Liver (tissue), 9 donors: ENCODE data around the gene PABPC1L. TPM values are rescaled to one million over a fixed set of nuclear protein-coding genes. Genes with fewer than 3 reads are reported as not detected.

Experiments used
- DNase-seq: peaks from one replicate; pipeline ENCODE4 v3.0.0-alpha.2; 2017; ENCODE audit warnings: low spot score
- H3K27ac ChIP-seq, 2 donors: one replicate each; pipeline ENCODE4 v1.7.0; 2013; ENCODE audit warnings: inconsistent platforms in 2 of 2, low read length in 2 of 2, control low read depth in 1 of 2, low read depth in 1 of 2, mild to moderate bottlenecking in 1 of 2
- H3K27me3 ChIP-seq, 4 donors: one replicate each; pipeline versions ENCODE4 v1.6.1 to v1.7.0; 2013; ENCODE audit warnings: low read length in 3 of 4, inconsistent platforms in 1 of 4, mild to moderate bottlenecking in 1 of 4, moderate library complexity in 1 of 4; ENCODE audit not compliant: control insufficient read depth in 4 of 4, insufficient read depth in 4 of 4
- H3K36me3 ChIP-seq, 4 donors: one replicate each; pipeline versions ENCODE4 v1.6.1 to v1.7.0; 2013; ENCODE audit warnings: low read length in 3 of 4, mild to moderate bottlenecking in 3 of 4, low read depth in 1 of 4, moderate library complexity in 1 of 4; ENCODE audit not compliant: control insufficient read depth in 4 of 4, insufficient read depth in 3 of 4
- H3K4me1 ChIP-seq, 4 donors: one replicate each; pipeline versions ENCODE4 v1.6.1 to v1.7.0; 2013; ENCODE audit warnings: low read length in 3 of 4, mild to moderate bottlenecking in 3 of 4, moderate library complexity in 1 of 4; ENCODE audit not compliant: control insufficient read depth in 4 of 4, insufficient read depth in 4 of 4
- H3K4me3 ChIP-seq, 3 donors: one replicate each; pipeline versions ENCODE4 v1.6.1 to v1.7.0; 2013; ENCODE audit warnings: low read length in 3 of 3, control low read depth in 1 of 3, low read depth in 1 of 3, mild to moderate bottlenecking in 1 of 3
- H3K9ac ChIP-seq, 2 donors: one replicate each; pipeline ENCODE4 v1.7.0; 2013; ENCODE audit warnings: low read length in 2 of 2, mild to moderate bottlenecking in 2 of 2, moderate library complexity in 2 of 2, control low read depth in 1 of 2, low read depth in 1 of 2
- H3K9me3 ChIP-seq, 4 donors: one replicate each; pipeline versions ENCODE4 v1.6.1 to v1.7.0; 2013; ENCODE audit warnings: low read length in 3 of 4; ENCODE audit not compliant: control insufficient read depth in 4 of 4
- EGR1 ChIP-seq, 2 donors: IDR thresholded peaks; 2 replicates each; pipeline ENCODE4 v1.6.1; 2016 to 2018; ENCODE audit warnings: antibody characterized with exemption in 2 of 2, low read depth in 2 of 2
- FOXA1 ChIP-seq: IDR thresholded peaks from 2 replicates; pipeline ENCODE4 v1.6.1; 2016; ENCODE audit warnings: antibody characterized with exemption
- FOXA2 ChIP-seq: IDR thresholded peaks from 2 replicates; pipeline ENCODE4 v1.6.1; 2016; ENCODE audit warnings: antibody characterized with exemption
- GABPA ChIP-seq, 2 donors: IDR thresholded peaks in 1 of 2; conservative IDR thresholded peaks in 1 of 2; 2 replicates each; pipeline ENCODE4 v1.6.1; 2016; ENCODE audit warnings: antibody characterized with exemption in 2 of 2, mild to moderate bottlenecking in 1 of 2, moderate library complexity in 1 of 2
- HNF4A ChIP-seq, 2 donors: conservative IDR thresholded peaks; 2 replicates each; pipeline ENCODE4 v1.6.1; 2016; ENCODE audit warnings: antibody characterized with exemption in 2 of 2, mild to moderate bottlenecking in 2 of 2
- HNF4G ChIP-seq: IDR thresholded peaks from 2 replicates; pipeline ENCODE4 v1.6.1; 2016; ENCODE audit warnings: antibody characterized with exemption
- JUND ChIP-seq, 2 donors: IDR thresholded peaks; 2 replicates each; pipeline ENCODE4 v1.6.1; 2016; ENCODE audit warnings: antibody characterized with exemption in 2 of 2
- NR2F2 ChIP-seq: IDR thresholded peaks from 2 replicates; pipeline ENCODE4 v1.6.1; 2016; ENCODE audit warnings: antibody characterized with exemption
- RAD21 ChIP-seq, 2 donors: IDR thresholded peaks; 2 replicates each; pipeline ENCODE4 v1.6.1; 2016; ENCODE audit warnings: antibody characterized with exemption in 2 of 2, mild to moderate bottlenecking in 2 of 2
- RXRA ChIP-seq, 2 donors: IDR thresholded peaks; 2 replicates each; pipeline ENCODE4 v1.6.1; 2017 to 2018; ENCODE audit warnings: antibody characterized with exemption in 2 of 2, mild to moderate bottlenecking in 1 of 2
- SP1 ChIP-seq: IDR thresholded peaks from 2 replicates; pipeline ENCODE4 v1.6.1; 2018; ENCODE audit warnings: antibody characterized with exemption, mild to moderate bottlenecking
- TAF1 ChIP-seq: conservative IDR thresholded peaks from 2 replicates; pipeline ENCODE4 v1.6.1; 2016; ENCODE audit warnings: antibody characterized with exemption, mild to moderate bottlenecking
- YY1 ChIP-seq: IDR thresholded peaks from 2 replicates; pipeline ENCODE4 v1.6.1; 2016; ENCODE audit warnings: antibody characterized with exemption, mild to moderate bottlenecking
- WGBS: extraction: QIAGEN DNeasy Blood & Tissue Kit; methylation state at CpG from one replicate; pipeline ENCODE4 v1.1.7; 2013; 5-methylcytosine and 5-hydroxymethylcytosine counted together
- polyA plus RNA-seq, 2 donors: library from polyadenylated mRNA; stranded (reverse) in 1 of 2; unstranded in 1 of 2; fragments of 200-250 nt in 1 of 2; fragments of >200 nt in 1 of 2; fragmentation: Nextera tagmentation in 1 of 2; extraction: Ambion mirVana in 1 of 2; gene quantifications; one replicate each; pipeline versions ENCODE4 v1.2.1 to v1.2.3, GENCODE V29; 2013 to 2015
- total RNA-seq, 2 donors: library from RNA; depleted of rRNA; stranded (reverse); fragments of >200 nt; gene quantifications; one replicate each; pipeline ENCODE4 v1.2.3, GENCODE V29; 2014
- TF ChIP-seq, protein P1 (sequence below): IDR thresholded peaks from 2 replicates; pipeline ENCODE4 v1.6.1; 2016; ENCODE audit warnings: antibody characterized with exemption, mild to moderate bottlenecking
- TF ChIP-seq, protein P2 (sequence below): IDR thresholded peaks from 2 replicates; pipeline ENCODE4 v1.6.1; 2016; ENCODE audit warnings: antibody characterized with exemption
- TF ChIP-seq, protein P3 (sequence below): IDR thresholded peaks from 2 replicates; pipeline ENCODE4 v1.6.1; 2016; ENCODE audit warnings: antibody characterized with exemption
- TF ChIP-seq, protein P4 (sequence below): IDR thresholded peaks from 2 replicates; pipeline ENCODE4 v1.6.1; 2016; ENCODE audit warnings: antibody characterized with exemption
- TF ChIP-seq, protein P5 (sequence below): fragments of 150-350 bp; IDR thresholded peaks from 2 replicates; pipeline ENCODE4 v1.5.1; 2017; ENCODE audit warnings: improper control_type of control experiment, low read depth, low read length; ENCODE audit not compliant: missing input control
- donor health status: healthy.
- donor health status: healthy.
- donor health status: healthy.
- donor health status: healthy.
- donor health status: healthy.

Gene PABPC1L
- total and polyA plus RNA-seq, 4 donors = 4.7 to 21.0 (median 10.9) TPM

DNA sequence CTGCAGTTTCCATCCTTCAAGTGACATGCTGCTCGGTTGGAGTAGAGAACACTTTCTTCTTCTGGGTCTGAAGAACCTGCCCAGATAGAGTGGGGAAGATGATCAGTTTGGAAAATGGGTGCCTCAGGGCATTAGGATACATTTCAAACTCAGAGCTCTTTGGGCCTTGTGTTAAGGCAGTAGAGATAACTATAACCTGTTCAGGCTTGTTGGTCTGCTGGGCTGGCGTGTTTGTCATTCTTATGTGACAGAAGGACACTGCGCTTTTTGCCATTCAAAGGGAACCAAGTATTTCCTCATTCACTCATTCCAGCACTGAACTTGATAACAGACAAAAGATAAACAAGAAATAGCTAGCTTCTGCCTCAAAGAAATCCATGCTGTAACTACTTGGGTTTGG, 46.5 kb downstream of the PABPC1L start (continued):
- TF ChIP-seq, protein P1, sequence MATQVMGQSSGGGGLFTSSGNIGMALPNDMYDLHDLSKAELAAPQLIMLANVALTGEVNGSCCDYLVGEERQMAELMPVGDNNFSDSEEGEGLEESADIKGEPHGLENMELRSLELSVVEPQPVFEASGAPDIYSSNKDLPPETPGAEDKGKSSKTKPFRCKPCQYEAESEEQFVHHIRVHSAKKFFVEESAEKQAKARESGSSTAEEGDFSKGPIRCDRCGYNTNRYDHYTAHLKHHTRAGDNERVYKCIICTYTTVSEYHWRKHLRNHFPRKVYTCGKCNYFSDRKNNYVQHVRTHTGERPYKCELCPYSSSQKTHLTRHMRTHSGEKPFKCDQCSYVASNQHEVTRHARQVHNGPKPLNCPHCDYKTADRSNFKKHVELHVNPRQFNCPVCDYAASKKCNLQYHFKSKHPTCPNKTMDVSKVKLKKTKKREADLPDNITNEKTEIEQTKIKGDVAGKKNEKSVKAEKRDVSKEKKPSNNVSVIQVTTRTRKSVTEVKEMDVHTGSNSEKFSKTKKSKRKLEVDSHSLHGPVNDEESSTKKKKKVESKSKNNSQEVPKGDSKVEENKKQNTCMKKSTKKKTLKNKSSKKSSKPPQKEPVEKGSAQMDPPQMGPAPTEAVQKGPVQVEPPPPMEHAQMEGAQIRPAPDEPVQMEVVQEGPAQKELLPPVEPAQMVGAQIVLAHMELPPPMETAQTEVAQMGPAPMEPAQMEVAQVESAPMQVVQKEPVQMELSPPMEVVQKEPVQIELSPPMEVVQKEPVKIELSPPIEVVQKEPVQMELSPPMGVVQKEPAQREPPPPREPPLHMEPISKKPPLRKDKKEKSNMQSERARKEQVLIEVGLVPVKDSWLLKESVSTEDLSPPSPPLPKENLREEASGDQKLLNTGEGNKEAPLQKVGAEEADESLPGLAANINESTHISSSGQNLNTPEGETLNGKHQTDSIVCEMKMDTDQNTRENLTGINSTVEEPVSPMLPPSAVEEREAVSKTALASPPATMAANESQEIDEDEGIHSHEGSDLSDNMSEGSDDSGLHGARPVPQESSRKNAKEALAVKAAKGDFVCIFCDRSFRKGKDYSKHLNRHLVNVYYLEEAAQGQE = no peak

DNA sequence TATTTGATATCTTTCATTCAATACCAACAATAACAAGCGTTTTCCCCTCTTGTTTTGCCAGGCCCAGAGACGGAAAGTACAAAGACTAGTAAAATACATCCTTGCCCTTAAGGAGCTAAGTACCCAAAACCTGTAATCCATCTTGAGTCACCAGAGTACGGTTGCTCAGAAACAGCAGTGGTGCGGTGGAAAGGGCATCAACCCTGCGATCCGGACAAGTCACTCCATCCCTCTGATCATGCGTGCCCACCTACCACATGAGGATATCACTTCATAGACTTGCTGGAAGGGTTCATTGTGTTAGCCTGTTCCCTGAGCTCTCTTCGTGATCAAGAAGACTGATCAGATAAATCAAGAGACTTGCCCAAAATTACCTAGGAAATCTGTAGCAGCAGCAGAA, 48.4 kb downstream of the PABPC1L start:
- no peak for DNase-seq
- peaks cover 0 to 15% (median 12%) of the 10 kb centered on the region in 4 donors for H3K4me1 ChIP-seq
- H3K4me3 ChIP-seq = no peak overlapping the region
- peaks cover 0 to 25% (median 17%) of the 10 kb centered on the region in 4 donors for H3K36me3 ChIP-seq
- no peaks in the 10 kb centered on the region for H3K9me3 ChIP-seq
- H3K27ac ChIP-seq = no peak overlapping the region
- TF ChIP-seq FOXA1 (no peak), HNF4A (conservative IDR thresholded peaks at IDR 0.05) (no peak), RAD21 (IDR thresholded peaks at IDR 0.05) (no peak), YY1 (no peak), FOXA2 (no peak), TAF1 (no peak), RXRA (IDR thresholded peaks at IDR 0.05) (no peak), NR2F2 (no peak), GABPA (IDR thresholded peaks at IDR 0.05 in 1 of 2, conservative IDR thresholded peaks at IDR 0.05 in 1 of 2) (no peak), HNF4G (no peak), SP1 (no peak), EGR1 (IDR thresholded peaks at IDR 0.05; ENCODE audit: low read depth in 2 of 2) (no peak), JUND (IDR thresholded peaks at IDR 0.05) (no peak)
- TF ChIP-seq, protein P2, sequence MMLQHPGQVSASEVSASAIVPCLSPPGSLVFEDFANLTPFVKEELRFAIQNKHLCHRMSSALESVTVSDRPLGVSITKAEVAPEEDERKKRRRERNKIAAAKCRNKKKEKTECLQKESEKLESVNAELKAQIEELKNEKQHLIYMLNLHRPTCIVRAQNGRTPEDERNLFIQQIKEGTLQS = no peak
- TF ChIP-seq, protein P1 = no peak
- TF ChIP-seq, protein P3, sequence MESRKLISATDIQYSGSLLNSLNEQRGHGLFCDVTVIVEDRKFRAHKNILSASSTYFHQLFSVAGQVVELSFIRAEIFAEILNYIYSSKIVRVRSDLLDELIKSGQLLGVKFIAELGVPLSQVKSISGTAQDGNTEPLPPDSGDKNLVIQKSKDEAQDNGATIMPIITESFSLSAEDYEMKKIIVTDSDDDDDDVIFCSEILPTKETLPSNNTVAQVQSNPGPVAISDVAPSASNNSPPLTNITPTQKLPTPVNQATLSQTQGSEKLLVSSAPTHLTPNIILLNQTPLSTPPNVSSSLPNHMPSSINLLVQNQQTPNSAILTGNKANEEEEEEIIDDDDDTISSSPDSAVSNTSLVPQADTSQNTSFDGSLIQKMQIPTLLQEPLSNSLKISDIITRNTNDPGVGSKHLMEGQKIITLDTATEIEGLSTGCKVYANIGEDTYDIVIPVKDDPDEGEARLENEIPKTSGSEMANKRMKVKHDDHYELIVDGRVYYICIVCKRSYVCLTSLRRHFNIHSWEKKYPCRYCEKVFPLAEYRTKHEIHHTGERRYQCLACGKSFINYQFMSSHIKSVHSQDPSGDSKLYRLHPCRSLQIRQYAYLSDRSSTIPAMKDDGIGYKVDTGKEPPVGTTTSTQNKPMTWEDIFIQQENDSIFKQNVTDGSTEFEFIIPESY = no peak
- TF ChIP-seq, protein P4, sequence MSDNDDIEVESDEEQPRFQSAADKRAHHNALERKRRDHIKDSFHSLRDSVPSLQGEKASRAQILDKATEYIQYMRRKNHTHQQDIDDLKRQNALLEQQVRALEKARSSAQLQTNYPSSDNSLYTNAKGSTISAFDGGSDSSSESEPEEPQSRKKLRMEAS = no peak
- TF ChIP-seq, protein P5, sequence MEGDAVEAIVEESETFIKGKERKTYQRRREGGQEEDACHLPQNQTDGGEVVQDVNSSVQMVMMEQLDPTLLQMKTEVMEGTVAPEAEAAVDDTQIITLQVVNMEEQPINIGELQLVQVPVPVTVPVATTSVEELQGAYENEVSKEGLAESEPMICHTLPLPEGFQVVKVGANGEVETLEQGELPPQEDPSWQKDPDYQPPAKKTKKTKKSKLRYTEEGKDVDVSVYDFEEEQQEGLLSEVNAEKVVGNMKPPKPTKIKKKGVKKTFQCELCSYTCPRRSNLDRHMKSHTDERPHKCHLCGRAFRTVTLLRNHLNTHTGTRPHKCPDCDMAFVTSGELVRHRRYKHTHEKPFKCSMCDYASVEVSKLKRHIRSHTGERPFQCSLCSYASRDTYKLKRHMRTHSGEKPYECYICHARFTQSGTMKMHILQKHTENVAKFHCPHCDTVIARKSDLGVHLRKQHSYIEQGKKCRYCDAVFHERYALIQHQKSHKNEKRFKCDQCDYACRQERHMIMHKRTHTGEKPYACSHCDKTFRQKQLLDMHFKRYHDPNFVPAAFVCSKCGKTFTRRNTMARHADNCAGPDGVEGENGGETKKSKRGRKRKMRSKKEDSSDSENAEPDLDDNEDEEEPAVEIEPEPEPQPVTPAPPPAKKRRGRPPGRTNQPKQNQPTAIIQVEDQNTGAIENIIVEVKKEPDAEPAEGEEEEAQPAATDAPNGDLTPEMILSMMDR = no peak
- 97% methylated on average over 8 of the region's 8 CpGs for WGBS
- H3K27me3 ChIP-seq = no peaks in the 10 kb centered on the region
- no peak overlapping the region for H3K9ac ChIP-seq
